ENCODE data around the gene LTBR.

Gene LTBR

GRCh38 chr12:6386491-6386890 lies 2.5 kb downstream of the LTBR start:
- no peak overlapping the region for H3K4me3 ChIP-seq (ENCODE audit: low read depth, low read length)
- no peak for DNase-seq (ENCODE audit: low read depth)
- TF ChIP-seq CTCF (conservative IDR thresholded peaks at IDR 0.05; ENCODE audit: low read depth, low read length) = no peak

- TF ChIP-seq CTCF (conservative IDR thresholded peaks at IDR 0.05; ENCODE audit: low read depth, low read length) = no peak
- no peak for DNase-seq (ENCODE audit: low read depth)
- H3K4me3 ChIP-seq (ENCODE audit: low read depth, low read length) = no peak overlapping the region
Measured at GRCh38 chr12:6387541-6387940, 3.6 kb downstream of the LTBR start.

- no peak for TF ChIP-seq CTCF (conservative IDR thresholded peaks at IDR 0.05; ENCODE audit: low read depth, low read length)
- H3K4me3 ChIP-seq (ENCODE audit: low read depth, low read length) = no peak overlapping the region
- DNase-seq (ENCODE audit: low read depth) = no peak
Measured at GRCh38 chr12:6390084-6390799, 6.3 kb downstream of the LTBR start.

- no peak for DNase-seq (ENCODE audit: low read depth)
Measured at GRCh38 chr12:6391013-6391412, 7.1 kb downstream of the LTBR start.

GRCh38 chr12:6392504-6392903 lies 8.5 kb downstream of the LTBR start:
- DNase-seq (ENCODE audit: low read depth) = no peak
- TF ChIP-seq CTCF (conservative IDR thresholded peaks at IDR 0.05; ENCODE audit: low read depth, low read length) = no peak
- no peak overlapping the region for H3K4me3 ChIP-seq (ENCODE audit: low read depth, low read length)

More at GRCh38 chr12:6391013-6391412, 7.1 kb downstream of the LTBR start:
- no peak overlapping the region for H3K4me3 ChIP-seq (ENCODE audit: low read depth, low read length)
- no peak for TF ChIP-seq CTCF (conservative IDR thresholded peaks at IDR 0.05; ENCODE audit: low read depth, low read length)

GRCh38 chr12:6393109-6393508 lies 9.1 kb downstream of the LTBR start:
- no peak for DNase-seq (ENCODE audit: low read depth)
- no peak overlapping the region for H3K4me3 ChIP-seq (ENCODE audit: low read depth, low read length)
- TF ChIP-seq CTCF (conservative IDR thresholded peaks at IDR 0.05; ENCODE audit: low read depth, low read length) = no peak

GRCh38 chr12:6394398-6394797 lies 10.4 kb downstream of the LTBR start:
- DNase-seq (ENCODE audit: low read depth) = no peak
- TF ChIP-seq CTCF (conservative IDR thresholded peaks at IDR 0.05; ENCODE audit: low read depth, low read length) = no peak
- no peak overlapping the region for H3K4me3 ChIP-seq (ENCODE audit: low read depth, low read length)

All from choroid plexus epithelial cell (primary cell).